Gastrocnemius medialis (tissue), 4 donors: ENCODE results near the gene ASB15.

ENCODE experiments used
- POLR2A ChIP-seq, 2 donors: fragments of 450-650 bp; IDR thresholded peaks; one replicate each; pipeline ENCODE4 v1.6.1; 2017; ENCODE audit warnings: antibody characterized with exemption in 2 of 2, mild to moderate bottlenecking in 2 of 2, moderate library complexity in 2 of 2
- TF ChIP-seq, protein P1 (sequence below), 5 experiments: fragments of 450-650 bp in 3 of 5; fragments of 200-600 bp in 2 of 5; sonication (generic) in 2 of 5; IDR thresholded peaks in 4 of 5; conservative IDR thresholded peaks in 1 of 5; 1 replicate in 4 of 5; 2 replicates in 1 of 5; pipeline ENCODE4 v1.5.1; 2016 to 2019; ENCODE audit warnings: antibody characterized with exemption in 5 of 5, mild to moderate bottlenecking in 3 of 5, moderate library complexity in 3 of 5

DNA sequence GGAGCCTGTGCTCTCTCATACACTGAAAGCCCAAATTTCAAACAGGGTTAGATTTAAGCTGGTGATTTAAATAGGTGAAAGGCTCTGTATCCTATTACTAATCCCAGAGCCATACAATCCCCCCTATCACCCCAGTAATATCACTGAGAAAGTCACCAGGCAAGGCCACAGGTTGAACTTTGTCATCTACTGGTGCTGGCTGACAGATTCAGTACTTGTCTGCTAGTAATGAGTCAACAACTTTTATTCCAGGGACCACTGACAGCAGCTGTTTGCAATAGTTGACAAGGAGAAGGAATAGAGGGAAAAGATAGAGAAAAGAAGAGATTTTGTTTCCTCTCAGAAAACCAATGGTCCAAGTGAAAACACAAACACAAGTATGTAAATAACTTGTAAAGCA, 10.4 kb downstream of the ASB15 start:
- TF ChIP-seq, protein P1, sequence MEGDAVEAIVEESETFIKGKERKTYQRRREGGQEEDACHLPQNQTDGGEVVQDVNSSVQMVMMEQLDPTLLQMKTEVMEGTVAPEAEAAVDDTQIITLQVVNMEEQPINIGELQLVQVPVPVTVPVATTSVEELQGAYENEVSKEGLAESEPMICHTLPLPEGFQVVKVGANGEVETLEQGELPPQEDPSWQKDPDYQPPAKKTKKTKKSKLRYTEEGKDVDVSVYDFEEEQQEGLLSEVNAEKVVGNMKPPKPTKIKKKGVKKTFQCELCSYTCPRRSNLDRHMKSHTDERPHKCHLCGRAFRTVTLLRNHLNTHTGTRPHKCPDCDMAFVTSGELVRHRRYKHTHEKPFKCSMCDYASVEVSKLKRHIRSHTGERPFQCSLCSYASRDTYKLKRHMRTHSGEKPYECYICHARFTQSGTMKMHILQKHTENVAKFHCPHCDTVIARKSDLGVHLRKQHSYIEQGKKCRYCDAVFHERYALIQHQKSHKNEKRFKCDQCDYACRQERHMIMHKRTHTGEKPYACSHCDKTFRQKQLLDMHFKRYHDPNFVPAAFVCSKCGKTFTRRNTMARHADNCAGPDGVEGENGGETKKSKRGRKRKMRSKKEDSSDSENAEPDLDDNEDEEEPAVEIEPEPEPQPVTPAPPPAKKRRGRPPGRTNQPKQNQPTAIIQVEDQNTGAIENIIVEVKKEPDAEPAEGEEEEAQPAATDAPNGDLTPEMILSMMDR (IDR thresholded peaks at IDR 0.05 in 4 of 5, conservative IDR thresholded peaks at IDR 0.05 in 1 of 5) = no peak
- TF ChIP-seq POLR2A (IDR thresholded peaks at IDR 0.05) = no peak
